Keratinocyte (primary cell): Measurements from ENCODE around the gene CSNK1G2.

Source experiments
- EZH2 ChIP-seq: IDR thresholded peaks from one replicate; pipeline ENCODE4 v1.6.1; 2012; ENCODE audit warnings: inconsistent platforms, mild to moderate bottlenecking, low read length, moderate library complexity
- TF ChIP-seq, protein P1 (sequence below), 3 experiments: IDR thresholded peaks in 1 of 3; conservative IDR thresholded peaks in 1 of 3; optimal IDR thresholded peaks in 1 of 3; 2 replicates in 2 of 3; 3 replicates in 1 of 3; pipeline versions ENCODE3 to v1.5.1; 2011; ENCODE audit warnings: low read length in 3 of 3, mild to moderate bottlenecking in 3 of 3, moderate library complexity in 2 of 3, control low read depth in 1 of 3, inconsistent platforms in 1 of 3; ENCODE audit not compliant: insufficient read depth in 2 of 3; ENCODE audit errors: extremely low read depth in 1 of 3

GRCh38 chr19:1911995-1912394 is 29.0 kb upstream of the CSNK1G2 start:
- TF ChIP-seq, protein P1, sequence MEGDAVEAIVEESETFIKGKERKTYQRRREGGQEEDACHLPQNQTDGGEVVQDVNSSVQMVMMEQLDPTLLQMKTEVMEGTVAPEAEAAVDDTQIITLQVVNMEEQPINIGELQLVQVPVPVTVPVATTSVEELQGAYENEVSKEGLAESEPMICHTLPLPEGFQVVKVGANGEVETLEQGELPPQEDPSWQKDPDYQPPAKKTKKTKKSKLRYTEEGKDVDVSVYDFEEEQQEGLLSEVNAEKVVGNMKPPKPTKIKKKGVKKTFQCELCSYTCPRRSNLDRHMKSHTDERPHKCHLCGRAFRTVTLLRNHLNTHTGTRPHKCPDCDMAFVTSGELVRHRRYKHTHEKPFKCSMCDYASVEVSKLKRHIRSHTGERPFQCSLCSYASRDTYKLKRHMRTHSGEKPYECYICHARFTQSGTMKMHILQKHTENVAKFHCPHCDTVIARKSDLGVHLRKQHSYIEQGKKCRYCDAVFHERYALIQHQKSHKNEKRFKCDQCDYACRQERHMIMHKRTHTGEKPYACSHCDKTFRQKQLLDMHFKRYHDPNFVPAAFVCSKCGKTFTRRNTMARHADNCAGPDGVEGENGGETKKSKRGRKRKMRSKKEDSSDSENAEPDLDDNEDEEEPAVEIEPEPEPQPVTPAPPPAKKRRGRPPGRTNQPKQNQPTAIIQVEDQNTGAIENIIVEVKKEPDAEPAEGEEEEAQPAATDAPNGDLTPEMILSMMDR (optimal IDR thresholded peaks at IDR 0.05 in 1 of 3, IDR thresholded peaks at IDR 0.05 in 1 of 3, conservative IDR thresholded peaks at IDR 0.05 in 1 of 3; ENCODE audit: extremely low read depth in 1 of 3, insufficient read depth in 2 of 3, low read length in 3 of 3) = no peak
- TF ChIP-seq EZH2 = no peak
